Fibroblast of mammary gland (primary cell): ENCODE results near the gene BANK1.

Experiments
- DNase-seq: peaks from one replicate; pipeline ENCODE4 v3.0.0-alpha.2; 2010; ENCODE audit warnings: low read depth
- H3K4me3 ChIP-seq: 2 replicates; pipeline ENCODE4 v1.5.1; 2011; ENCODE audit warnings: low read depth, mild to moderate bottlenecking, low read length, moderate library complexity; ENCODE audit not compliant: control insufficient read depth
- TF ChIP-seq, protein P1 (sequence below): conservative IDR thresholded peaks from 2 replicates; pipeline ENCODE4 v1.5.1; 2011; ENCODE audit warnings: low read depth, low read length, inconsistent platforms; ENCODE audit not compliant: control insufficient read depth, insufficient read depth

BANK1 gene

DNA sequence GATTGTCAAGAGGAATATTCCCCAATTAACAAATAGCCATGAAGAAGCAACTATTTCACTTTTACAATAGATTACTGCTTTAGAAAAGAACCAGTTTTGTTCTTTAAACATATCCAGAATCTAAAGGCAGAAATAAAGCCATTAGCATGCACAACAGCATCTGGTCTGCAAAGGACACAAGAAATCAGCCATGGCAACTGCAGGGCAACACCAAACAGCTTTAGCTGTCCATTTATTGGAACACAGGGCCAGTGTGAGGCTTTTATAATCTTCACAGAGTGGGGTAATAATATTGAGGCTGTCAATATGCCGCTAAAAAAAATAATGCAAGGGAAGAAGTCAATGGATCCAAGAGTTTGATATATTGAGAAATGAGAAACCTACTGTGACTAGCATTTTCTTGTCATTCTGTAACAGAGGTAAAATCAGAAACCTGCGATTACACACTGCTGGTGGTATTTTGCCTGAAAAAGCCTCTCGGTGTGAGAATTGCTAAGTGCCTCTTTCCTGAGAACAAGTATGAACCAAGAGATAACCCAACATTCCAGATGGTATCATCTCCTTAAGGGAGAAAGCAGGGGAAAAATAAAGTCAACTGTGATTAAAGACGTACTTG, 2.7 kb upstream of the BANK1 start:
- TF ChIP-seq, protein P1, sequence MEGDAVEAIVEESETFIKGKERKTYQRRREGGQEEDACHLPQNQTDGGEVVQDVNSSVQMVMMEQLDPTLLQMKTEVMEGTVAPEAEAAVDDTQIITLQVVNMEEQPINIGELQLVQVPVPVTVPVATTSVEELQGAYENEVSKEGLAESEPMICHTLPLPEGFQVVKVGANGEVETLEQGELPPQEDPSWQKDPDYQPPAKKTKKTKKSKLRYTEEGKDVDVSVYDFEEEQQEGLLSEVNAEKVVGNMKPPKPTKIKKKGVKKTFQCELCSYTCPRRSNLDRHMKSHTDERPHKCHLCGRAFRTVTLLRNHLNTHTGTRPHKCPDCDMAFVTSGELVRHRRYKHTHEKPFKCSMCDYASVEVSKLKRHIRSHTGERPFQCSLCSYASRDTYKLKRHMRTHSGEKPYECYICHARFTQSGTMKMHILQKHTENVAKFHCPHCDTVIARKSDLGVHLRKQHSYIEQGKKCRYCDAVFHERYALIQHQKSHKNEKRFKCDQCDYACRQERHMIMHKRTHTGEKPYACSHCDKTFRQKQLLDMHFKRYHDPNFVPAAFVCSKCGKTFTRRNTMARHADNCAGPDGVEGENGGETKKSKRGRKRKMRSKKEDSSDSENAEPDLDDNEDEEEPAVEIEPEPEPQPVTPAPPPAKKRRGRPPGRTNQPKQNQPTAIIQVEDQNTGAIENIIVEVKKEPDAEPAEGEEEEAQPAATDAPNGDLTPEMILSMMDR: no peak
- H3K4me3 ChIP-seq: no peak overlapping the region
- no peak for DNase-seq

DNA sequence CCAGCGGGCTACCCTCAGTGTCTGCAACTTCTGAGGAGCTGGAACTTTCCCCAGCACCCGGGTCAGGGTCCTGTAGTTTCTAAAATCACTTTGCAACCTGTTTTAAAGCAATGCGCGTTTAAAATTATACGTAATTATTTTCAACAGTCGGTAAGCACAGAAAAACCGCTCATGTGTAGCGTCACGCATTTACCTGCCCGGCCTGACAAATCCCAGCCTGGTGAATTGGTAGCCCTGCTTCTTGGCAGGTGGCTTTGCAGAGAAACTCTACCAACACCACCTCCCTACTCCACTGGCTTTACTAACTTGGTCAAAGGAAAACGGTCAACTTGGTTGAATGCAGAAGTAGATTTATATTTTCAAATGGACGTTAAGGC, 640 bp downstream of the BANK1 start:
- no peak overlapping the region for H3K4me3 ChIP-seq
- TF ChIP-seq, protein P1: no peak
- DNase-seq: no peak

DNA sequence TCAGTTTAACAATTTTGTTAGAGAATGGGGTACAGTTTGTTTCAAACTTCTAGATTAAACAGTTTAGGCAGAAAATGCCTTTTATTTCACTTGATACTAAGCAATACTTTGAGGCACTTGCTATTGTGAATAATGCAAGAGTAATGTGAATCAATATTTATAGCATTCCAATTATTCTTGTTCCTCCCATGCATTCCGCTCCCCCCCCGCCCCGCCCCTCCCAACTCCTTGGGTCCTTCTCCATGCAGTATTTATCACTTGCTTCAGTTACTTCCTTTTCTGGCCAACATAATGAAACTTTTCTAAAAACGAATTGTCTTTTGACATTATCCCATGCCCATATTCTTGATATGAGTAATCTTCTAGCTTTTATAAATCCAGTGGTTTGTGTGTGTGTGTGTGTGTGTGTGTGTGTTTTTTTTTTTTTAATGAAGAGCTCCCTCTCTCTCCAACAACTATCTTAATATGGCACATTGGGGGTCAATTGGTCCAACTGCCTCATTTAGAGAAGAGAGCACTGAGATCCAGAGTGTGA, 1.6 kb downstream of the BANK1 start:
- no peak overlapping the region for H3K4me3 ChIP-seq
- no peak for DNase-seq
- TF ChIP-seq, protein P1: no peak

DNA sequence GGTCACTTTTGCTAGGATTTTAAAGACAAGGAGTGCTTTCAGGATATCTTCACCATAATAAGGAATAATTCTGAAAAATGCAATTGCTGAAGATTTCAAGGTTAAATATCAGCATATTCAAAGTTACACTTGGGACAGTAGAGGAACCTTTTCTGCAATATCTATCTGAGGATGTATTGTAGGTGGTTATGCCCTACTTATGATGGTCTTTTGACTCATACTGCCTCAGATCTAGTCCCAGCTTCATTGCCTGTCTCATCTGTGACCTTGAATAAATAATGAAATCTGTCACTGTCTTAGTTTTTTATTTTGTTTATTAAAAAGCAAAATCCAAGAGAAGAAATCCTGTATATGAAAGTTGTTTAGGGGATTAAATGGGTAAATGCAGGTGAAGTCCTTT, 2.9 kb downstream of the BANK1 start:
- TF ChIP-seq, protein P1: no peak
- no peak overlapping the region for H3K4me3 ChIP-seq
- DNase-seq: no peak

DNA sequence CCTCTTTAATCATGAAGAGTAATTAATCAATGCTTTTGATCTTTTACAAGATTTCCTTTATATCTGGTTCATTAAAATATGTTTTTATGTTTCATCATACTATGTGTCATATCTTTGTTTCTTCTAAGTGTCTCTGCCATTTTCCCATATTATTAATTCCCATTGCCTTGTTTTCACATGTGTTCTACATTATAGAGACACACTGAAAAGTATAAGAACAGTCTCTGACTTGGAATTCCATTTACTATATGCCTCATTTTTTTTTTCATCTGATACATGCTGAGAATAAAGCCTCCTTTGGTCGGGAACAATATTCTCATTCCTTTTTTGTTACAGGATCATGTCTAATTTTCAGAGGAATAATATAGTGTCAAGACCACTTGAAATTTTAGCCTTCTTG, 4.3 kb downstream of the BANK1 start:
- TF ChIP-seq, protein P1: no peak
- DNase-seq: no peak
- no peak overlapping the region for H3K4me3 ChIP-seq

DNA sequence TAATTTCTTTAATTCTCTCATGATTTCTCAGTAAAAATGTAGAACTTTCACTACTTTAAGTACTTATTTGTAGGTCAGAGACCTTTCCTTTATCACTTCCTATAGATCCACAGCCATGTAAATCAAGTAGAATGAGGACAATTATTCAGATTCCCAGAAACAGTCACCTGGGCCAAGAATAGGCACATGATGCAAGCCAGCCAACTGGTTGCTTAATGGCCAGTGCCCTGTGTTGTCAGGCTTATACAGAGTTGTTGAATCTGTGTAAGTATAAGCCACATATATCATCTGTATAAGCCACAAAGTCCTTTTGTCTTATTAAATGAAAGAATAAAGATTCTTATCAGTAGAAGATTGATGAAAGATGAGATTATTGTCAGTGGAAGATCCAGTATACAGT, 5.2 kb downstream of the BANK1 start:
- TF ChIP-seq, protein P1: no peak
- DNase-seq: no peak

DNA sequence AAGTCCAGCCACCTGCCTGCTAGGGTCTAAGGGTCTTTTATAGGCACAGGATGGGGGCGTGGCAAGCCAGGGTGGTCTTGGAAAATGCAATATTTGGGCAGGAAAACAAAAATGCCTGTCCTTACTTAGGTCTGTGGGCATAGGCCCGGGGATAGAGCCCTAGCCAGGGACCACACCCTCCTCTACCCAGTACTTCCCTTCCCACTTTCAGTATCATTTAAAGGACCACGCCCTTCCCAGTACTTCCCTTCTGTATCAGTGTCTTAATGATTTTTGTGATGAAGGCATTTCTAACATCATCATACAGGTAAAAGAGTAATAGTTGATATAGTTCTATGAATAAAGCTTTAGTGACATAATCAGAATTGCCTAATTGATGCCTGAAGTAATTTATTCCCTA, 11.4 kb downstream of the BANK1 start:
- DNase-seq: no peak
- TF ChIP-seq, protein P1: no peak

More for the DNA sequence above, 5.2 kb downstream of the BANK1 start:
- H3K4me3 ChIP-seq: no peak overlapping the region

More for the DNA sequence above, 11.4 kb downstream of the BANK1 start:
- no peak overlapping the region for H3K4me3 ChIP-seq
